PC-9 (cell line): Measurements from ENCODE around the gene FRAT2.

Experiments
- CTCF ChIP-seq: fragments of 200-600 bp; sonication (generic); conservative IDR thresholded peaks from 2 replicates; pipeline ENCODE4 v1.6.1; 2017; ENCODE audit warnings: mixed run types, antibody characterized with exemption, mild to moderate bottlenecking, moderate library complexity
- EZH2 ChIP-seq: fragments of 200-600 bp; sonication (generic); IDR thresholded peaks from 2 replicates; pipeline ENCODE4 v1.8.0; 2017; ENCODE audit warnings: antibody characterized with exemption, low read depth

- TF ChIP-seq CTCF (no peak), EZH2 (no peak)
These were observed 32.3 kb downstream of the FRAT2 start for GRCh38 chr10:97302088-97302791.
